GM12878 (cell line): ENCODE measurements around the gene MEN1. TPM values are rescaled to one million over a fixed set of nuclear protein-coding genes. Genes with fewer than 3 reads are reported as not detected.
A peak's percentile ranks its signal among the peaks of the same experiment; 100 is the strongest.

Experiments used
- ATAC-seq: fragments of 200-7000 bp; cut with Tn5 transposase; 3 replicates; pipeline ENCODE4 v1.9.1; 2020; ENCODE audit warnings: mild to moderate bottlenecking, moderate library complexity
- BruUV-seq: library from RNA; stranded (reverse); fragments of 400-500 nt; replicated peaks from 2 replicates; lab custom pipeline; 2021; lab: Mats Ljungman, UMichigan
- CTCF ChIA-PET: fragments of 300-600 bp; sonication (Branson Sonifier 250); formaldehyde crosslinking; extraction: SDS; loops from one replicate; lab custom pipeline; 2021; ENCODE audit warnings: inconsistent platforms; lab: Yijun Ruan, JAX
- POLR2A ChIA-PET: fragments of 350-600 bp; formaldehyde crosslinking; extraction: SDS; loops from one replicate; lab custom pipeline; 2021; ENCODE audit warnings: inconsistent platforms; lab: Charles Lee
- RAD21 ChIA-PET: fragments of 300-600 bp; sonication (Branson Sonifier 250); formaldehyde crosslinking; loops from one replicate; lab custom pipeline; 2023; ENCODE audit warnings: antibody characterized with exemption; ENCODE audit not compliant: unreplicated experiment; lab: Charles Lee
- SMC1A ChIA-PET: fragments of 300-600 bp; sonication (Branson Sonifier 250); formaldehyde crosslinking; loops from one replicate; lab custom pipeline; 2023; ENCODE audit not compliant: unreplicated experiment, uncharacterized antibody; lab: Charles Lee
- DNase-seq: peaks from one replicate; pipeline ENCODE4 v3.0.0-alpha.2; 2011; ENCODE audit warnings: low read depth, low spot score
- FAIRE-seq: peaks from 3 replicates; lab custom pipeline; 2011; peaks lifted over from hg19 to GRCh38; lab: Jason Lieb, UNC
- H2AFZ ChIP-seq: 2 replicates; pipeline ENCODE4 v1.6.0; 2011; ENCODE audit warnings: low read depth, low read length, control low read depth; ENCODE audit not compliant: control insufficient read depth
- H3K27ac ChIP-seq: 2 replicates; pipeline ENCODE4 v1.5.1; 2011; ENCODE audit warnings: control low read depth; ENCODE audit not compliant: control insufficient read depth, insufficient read depth
- H3K27me3 ChIP-seq, 2 experiments: replicated peaks in 1 of 2; 2 replicates each; pipeline versions ENCODE4 v1.6.0 to v1.6.1; 2011; ENCODE audit warnings: low read length in 1 of 2; ENCODE audit not compliant: control insufficient read depth in 2 of 2, insufficient read depth in 2 of 2
- H3K36me3 ChIP-seq, 2 experiments: 2 replicates each; pipeline ENCODE4 v1.5.1; 2011; ENCODE audit warnings: low read length in 1 of 2; ENCODE audit not compliant: control insufficient read depth in 2 of 2, insufficient read depth in 2 of 2
- H3K4me1 ChIP-seq: 2 replicates; pipeline ENCODE4 v1.6.1; 2011; ENCODE audit warnings: mild to moderate bottlenecking, low read length, moderate library complexity, mixed read lengths; ENCODE audit not compliant: control insufficient read depth, insufficient read depth
- H3K4me2 ChIP-seq: 2 replicates; pipeline ENCODE4 v1.6.0; 2011; ENCODE audit warnings: control low read depth; ENCODE audit not compliant: control insufficient read depth, insufficient read depth
- H3K4me3 ChIP-seq: fragments of 200-600 bp; sonication (generic); 2 replicates; pipeline ENCODE4 v1.5.1; 2016
- H3K79me2 ChIP-seq: 2 replicates; pipeline ENCODE4 v1.6.0; 2011; ENCODE audit warnings: low read length; ENCODE audit not compliant: control insufficient read depth, insufficient read depth
- H3K9ac ChIP-seq: 2 replicates; pipeline ENCODE4 v1.8.0; 2011; ENCODE audit warnings: low read length, control low read depth, mixed read lengths; ENCODE audit not compliant: control insufficient read depth, insufficient read depth
- H3K9me3 ChIP-seq: replicated peaks from 3 replicates; pipeline ENCODE4 v1.5.1; 2011; ENCODE audit warnings: mild to moderate bottlenecking, low read length; ENCODE audit not compliant: control insufficient read depth, insufficient read depth
- H4K20me1 ChIP-seq: 2 replicates; pipeline ENCODE4 v1.6.0; 2011; ENCODE audit not compliant: control insufficient read depth, insufficient read depth
- IRF5 ChIP-seq: fragments of 450-650 bp; IDR thresholded peaks from 2 replicates; pipeline ENCODE4 v1.6.1; 2017; ENCODE audit warnings: borderline replicate concordance
- SIX5 ChIP-seq: IDR thresholded peaks from 2 replicates; pipeline ENCODE4 v1.6.1; 2011; ENCODE audit warnings: mild to moderate bottlenecking, low read depth, low read length, moderate library complexity; ENCODE audit not compliant: severe bottlenecking
- SMARCA5 ChIP-seq: fragments of 450-650 bp; IDR thresholded peaks from 2 replicates; pipeline ENCODE4 v1.6.1; 2017; ENCODE audit warnings: mild to moderate bottlenecking
- SRF ChIP-seq, 2 experiments: IDR thresholded peaks; 2 replicates each; pipeline ENCODE4 v1.6.1; 2011; ENCODE audit warnings: low read depth in 2 of 2, low read length in 2 of 2, mild to moderate bottlenecking in 1 of 2, moderate library complexity in 1 of 2
- WGBS: methylation state at CpG from one replicate; pipeline ENCODE4 v1.1.6; 2016; ENCODE audit warnings: low lambda C conversion rate; ENCODE audit not compliant: insufficient replicate concordance, insufficient coverage; ENCODE audit errors: missing lambda C conversion rate; 5-methylcytosine and 5-hydroxymethylcytosine counted together
- in situ Hi-C: fragments of 300-500 bp; cut with MboI; formaldehyde crosslinking; loops from 9 replicates; pipeline ENCODE4 v1.14.3; 2018; ENCODE audit warnings: mixed read lengths
- intact Hi-C: fragments of 100-400 bp; cut with micrococcal nuclease; formaldehyde crosslinking; loops from one replicate; pipeline ENCODE4 v1.14.2; 2022; ENCODE audit not compliant: unreplicated experiment
- polyA plus RNA-seq, 11 experiments: library from polyadenylated mRNA; depleted of rRNA in 4 of 11; unstranded in 6 of 11; stranded (reverse) in 5 of 11; fragments of >200 nt; fragmentation: Nextera tagmentation in 4 of 11; fragmentation: Illumina TruSeq in 1 of 11; extraction: Ambion mirVana in 4 of 11; extraction: Trizol in 1 of 11; gene quantifications; 1 replicate in 1 of 11; 2 replicates in 10 of 11; pipeline versions ENCODE4 v1.2.1 to v1.2.3, GENCODE V29; 2011 to 2016; ENCODE audit warnings: inconsistent platforms in 2 of 11, missing spikeins in 2 of 11, low read depth in 1 of 11
- total RNA-seq, 4 experiments: library from RNA; depleted of rRNA in 3 of 4; stranded (reverse); fragments of >200 nt in 3 of 4; fragmentation: Illumina TruSeq in 1 of 4; extraction: Trizol in 1 of 4; gene quantifications; 2 replicates each; pipeline versions ENCODE4 v1.2.1 to v1.2.3, GENCODE V29; 2013 to 2021

MEN1 gene
- total and polyA plus RNA-seq, 10 of the 15 experiments (the other 5 are each of a cell fraction or from before 2014, with no cell fraction given) = 2.5 to 39.7 (median 20.7) TPM

- TF ChIP-seq SRF (IDR thresholded peaks at IDR 0.05; ENCODE audit: low read depth in 2 of 2, low read length in 2 of 2) (no peak), IRF5 (no peak)
Measured at GRCh38 chr11:64842366-64842759, 32.0 kb upstream of the MEN1 start (continued).

GRCh38 chr11:64841592-64842365, 31.4 kb upstream of the MEN1 start:
- no peaks in the 10 kb centered on the region for H3K79me2 ChIP-seq
- SMC1A ChIA-PET = interaction anchor here (1.1 kb wide), 1 partner anchor 18 kb away, joined by 3 read pairs; no protein-coding TSS in a partner anchor
- DNase-seq (no peak), FAIRE-seq (no peak), ATAC-seq (no peak)
- no peaks in the 10 kb centered on the region for H3K27me3 ChIP-seq
- H4K20me1 ChIP-seq = no peaks in the 10 kb centered on the region
- no peak overlapping the region for H3K4me3 ChIP-seq
- RAD21 ChIA-PET = no interaction called here
- H3K36me3 ChIP-seq = no peaks in the 10 kb centered on the region
- no peaks in the 10 kb centered on the region for H3K9me3 ChIP-seq
- CTCF ChIA-PET = interaction anchor here (28.8 kb wide), 1 partner anchor 45 kb away, joined by 1208 read pairs; the partner anchor contains the start of gene EHD1
- no peak overlapping the region for H3K9ac ChIP-seq
- no peak overlapping the region for H3K4me2 ChIP-seq
- TF ChIP-seq SMARCA5 (no peak), SIX5 (peak; percentile 33)
- 60% methylated on average over 15 of the region's 15 CpGs for WGBS
- POLR2A ChIA-PET = no interaction called here
- no peak overlapping the region for H3K27ac ChIP-seq
- BruUV-seq = no TSS peak
- H3K4me1 ChIP-seq = peaks cover 12% of the 10 kb centered on the region
- intact Hi-C loops = loop anchor here (2.0 to 10.0 kb wide), 2 partner anchors 55 to 413 kb away; no protein-coding TSS in a partner anchor
- H2AFZ ChIP-seq = no peak overlapping the region
- in situ Hi-C loops = no loop called here
